ENCODE results near the gene ZNF710.
A peak's percentile ranks its signal among the peaks of the same experiment; 100 is the strongest.
"Not testable (repeated sequence)": the region's sequence is repeated elsewhere in the genome, so short reads cannot be mapped to it uniquely, and the experiment has no call there.

The ZNF710 gene

DNA sequence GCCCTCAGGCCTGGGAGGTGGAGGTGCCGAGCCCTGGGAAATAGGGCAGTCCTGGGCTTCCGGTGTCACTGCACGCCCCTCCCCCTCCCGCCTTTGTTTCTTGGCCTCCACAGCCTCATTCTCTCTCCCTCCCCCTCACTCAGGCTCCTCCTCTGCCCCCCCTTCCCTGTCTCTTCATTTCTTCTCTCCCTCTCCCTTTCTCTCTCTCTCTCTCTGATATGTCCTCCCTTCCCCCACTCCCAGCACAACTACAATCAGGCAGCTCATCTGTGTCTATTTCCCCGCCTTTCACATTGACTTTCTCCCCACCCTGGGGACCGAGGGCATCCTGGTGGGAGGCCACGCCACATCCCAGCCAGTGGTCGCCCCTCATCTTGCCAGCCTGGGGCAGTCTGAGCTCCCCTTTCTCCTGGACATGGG is 60.9 kb downstream of the ZNF710 start:
- DNase-seq (ENCODE audit: low read depth) = peak; percentile 33

DNA sequence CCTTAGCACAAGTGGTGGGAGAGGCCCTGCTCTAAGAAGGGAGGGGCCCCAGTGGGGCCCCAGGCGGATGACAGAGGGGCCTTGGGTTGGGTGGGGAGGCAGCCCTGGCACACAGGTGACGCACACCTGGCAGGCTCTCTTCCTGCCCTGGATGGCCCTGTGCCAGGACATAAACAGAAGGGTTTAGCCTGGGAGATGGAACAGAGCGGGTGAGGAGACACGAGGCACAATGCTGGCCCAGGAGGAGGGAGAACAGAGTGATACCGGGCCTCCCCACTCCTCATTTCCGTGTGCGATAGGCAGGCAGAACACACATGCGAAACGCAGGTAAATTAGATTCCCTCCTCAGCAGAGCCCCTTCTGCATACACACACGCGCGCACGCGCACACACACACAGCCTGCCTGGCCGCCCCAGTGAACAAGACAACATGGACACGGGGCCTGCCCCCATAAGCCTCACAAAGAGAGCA is 61.4 kb downstream of the ZNF710 start:
- no peak for DNase-seq (ENCODE audit: low read depth)

DNA sequence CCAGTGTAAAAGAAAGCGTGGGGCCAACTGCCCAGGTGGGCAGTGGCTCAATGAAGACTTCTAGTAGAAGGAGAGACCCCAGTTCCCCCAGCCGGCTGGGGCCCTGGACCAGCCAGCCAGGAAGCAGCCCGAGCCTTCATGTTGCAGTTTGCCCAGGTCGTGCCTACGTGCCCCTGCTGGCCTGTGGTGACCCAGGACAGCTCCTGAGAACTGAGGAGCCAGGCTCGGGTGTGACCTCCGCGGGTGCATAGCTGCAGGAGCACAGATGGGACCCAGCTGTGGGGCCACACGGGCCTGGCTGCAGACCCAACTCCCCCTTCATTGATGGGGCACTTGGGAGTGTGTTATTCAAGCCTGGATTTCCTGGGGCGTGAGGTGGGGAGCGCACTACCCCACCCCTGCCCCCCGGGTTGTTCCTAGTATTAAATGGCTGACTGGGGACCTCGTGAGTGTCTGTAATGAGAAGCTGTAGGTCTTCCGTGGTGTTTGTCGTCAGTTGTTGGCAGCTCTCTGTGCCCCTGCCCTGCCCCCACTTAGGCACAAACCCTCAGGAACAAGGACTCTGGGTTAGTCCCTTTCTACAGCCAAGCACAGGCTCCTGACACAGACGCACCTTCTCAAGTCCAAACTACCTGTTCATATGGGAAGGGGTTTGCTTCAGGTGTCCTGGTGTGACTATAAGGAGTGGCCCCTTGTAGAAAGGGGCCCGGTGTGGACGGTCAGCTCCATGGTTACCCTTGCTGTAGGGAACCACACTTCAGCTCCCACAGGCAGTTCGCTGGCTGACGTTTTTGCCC is 62.0 kb downstream of the ZNF710 start:
- DNase-seq (ENCODE audit: low read depth) = no peak

DNA sequence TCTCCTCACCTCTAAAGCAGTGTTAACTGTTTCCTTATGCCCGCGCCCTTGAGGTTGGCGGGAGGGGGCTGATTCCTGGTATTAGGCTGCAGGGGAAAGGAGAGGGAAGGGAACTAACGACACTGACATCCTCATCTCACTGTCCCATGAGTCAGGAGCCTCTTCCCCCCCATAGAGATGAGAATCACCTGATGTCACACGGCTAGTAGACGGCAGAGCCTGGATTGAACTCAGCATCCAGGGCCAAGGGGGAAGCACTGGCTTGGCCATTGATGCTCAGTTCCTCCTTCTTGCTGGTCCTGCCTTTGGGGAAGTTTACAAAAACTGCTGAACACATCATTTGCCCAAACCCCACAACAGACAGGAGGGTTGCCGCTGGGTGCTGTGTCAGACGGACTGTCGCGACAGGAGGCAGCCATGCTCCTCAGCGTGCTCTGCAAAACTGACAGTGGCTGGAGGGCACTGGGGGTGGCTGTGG is 62.7 kb downstream of the ZNF710 start:
- DNase-seq (ENCODE audit: low read depth) = no peak

DNA sequence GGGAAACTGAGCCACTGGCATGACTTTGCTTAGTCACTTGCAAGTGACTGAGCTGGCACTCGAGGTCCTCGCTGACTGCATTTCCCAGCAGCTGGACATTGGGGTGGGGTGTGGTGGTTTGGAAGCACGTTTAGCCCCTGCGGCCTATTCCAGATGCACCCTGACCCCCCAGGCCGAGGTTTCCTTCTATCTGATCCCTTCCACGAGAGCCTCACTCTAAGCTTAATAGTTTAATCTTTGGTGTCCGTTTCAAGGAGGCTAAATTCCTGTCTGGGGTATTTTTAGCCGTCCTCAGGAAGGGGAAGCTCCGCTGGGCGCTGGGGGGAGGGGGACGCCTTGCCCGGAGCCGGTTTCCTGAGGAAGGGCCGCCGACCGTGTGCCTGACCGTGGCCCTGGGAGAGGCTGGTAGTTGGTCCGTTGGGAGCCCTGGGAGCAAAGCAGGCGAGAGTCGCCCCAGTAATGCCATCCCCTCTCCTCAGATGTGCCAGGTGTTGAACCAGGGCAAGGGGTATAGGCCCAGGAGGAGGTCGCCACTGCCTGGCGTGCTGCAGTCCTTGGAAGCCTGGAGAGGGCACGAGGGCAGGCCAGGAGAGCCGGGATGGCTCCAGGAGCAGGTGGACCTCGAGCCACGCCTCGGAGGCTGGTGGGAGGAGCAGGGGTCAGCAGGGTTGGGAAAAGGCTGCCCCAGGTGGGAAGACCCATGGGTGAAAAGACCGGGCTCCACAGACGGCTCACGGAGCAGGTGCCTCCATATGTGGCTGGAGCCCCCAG is 64.0 kb downstream of the ZNF710 start:
- DNase-seq (ENCODE audit: low read depth) = no peak

DNA sequence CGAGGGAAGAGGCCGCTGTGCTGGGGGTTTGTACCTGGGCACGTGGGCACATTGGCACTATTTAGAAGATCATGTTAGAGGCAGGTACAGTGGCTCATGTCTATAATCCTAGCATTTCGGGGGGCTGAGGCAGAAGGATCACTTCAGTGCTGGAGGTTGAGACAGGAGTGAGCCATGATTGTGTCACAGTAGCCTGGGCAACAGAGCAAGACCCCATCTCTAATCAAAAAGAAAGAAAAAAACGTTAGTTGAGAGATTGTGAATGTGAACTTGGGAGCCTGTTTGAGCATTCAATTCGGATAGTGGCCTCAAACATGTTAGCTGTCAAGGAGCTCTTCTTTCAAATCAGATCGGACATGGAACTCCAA is 64.5 kb downstream of the ZNF710 start:
- no peak for DNase-seq (ENCODE audit: low read depth)

DNA sequence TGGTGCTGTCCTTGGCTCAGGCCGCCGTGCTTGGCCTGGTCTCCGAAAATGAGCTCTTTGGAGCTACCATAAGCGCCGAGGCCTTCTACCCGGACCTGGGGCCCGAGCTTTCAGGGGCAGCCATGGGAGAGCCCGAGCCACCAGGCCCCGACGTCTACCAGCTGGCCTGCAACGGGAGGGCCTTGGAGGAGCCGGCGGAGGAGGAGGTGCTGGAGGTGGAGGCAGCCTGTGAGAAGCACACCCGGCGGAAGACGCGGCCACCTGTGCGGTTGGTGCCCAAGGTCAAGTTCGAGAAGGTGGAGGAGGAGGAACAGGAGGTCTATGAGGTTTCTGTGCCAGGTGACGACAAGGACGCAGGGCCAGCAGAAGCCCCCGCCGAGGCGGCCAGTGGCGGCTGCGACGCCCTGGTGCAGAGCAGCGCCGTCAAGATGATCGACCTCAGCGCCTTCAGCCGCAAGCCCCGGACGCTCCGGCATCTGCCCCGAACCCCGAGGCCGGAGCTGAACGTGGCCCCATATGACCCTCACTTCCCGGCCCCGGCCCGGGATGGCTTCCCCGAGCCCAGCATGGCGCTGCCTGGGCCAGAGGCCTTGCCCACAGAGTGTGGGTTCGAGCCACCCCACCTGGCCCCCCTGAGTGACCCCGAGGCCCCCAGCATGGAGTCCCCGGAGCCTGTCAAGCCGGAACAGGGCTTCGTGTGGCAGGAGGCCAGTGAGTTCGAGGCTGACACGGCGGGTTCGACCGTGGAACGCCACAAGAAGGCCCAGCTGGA is 66.2 kb downstream of the ZNF710 start:
- no peak for DNase-seq (ENCODE audit: low read depth)

DNA sequence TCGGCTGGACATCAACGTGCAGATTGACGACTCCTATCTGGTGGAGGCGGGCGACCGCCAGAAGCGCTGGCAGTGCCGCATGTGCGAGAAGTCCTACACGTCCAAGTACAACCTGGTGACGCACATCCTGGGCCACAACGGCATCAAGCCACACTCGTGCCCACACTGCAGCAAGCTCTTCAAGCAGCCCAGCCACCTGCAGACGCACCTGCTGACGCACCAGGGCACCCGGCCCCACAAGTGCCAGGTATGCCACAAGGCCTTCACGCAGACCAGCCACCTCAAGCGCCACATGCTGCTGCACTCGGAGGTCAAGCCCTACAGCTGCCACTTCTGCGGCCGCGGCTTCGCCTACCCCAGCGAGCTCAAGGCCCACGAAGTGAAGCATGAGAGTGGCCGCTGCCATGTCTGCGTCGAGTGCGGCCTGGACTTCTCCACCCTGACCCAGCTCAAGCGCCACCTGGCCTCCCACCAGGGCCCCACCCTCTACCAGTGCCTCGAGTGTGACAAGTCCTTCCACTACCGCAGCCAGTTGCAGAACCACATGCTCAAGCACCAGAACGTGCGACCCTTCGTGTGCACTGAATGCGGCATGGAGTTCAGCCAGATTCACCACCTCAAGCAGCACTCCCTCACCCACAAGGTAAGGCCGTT is 67.0 kb downstream of the ZNF710 start:
- DNase-seq (ENCODE audit: low read depth) = no peak

DNA sequence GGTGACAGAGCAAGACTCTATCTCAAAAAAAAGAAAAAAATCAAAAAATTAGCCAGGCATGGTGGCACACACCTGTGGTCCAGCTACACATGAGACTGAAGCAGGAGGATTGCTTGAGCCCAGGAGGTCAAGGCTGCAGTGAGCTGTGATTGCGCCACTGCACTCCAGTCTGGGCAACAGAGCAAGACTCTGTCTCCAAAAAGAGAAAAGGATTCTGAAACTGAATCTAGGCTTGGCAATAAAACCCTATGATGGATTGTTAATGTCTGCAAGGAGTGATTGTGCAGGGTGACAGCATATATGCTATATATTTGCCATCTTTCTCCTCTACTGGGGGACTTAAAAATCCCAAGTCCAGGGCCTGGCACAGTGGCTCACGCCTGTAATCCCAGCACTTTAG is 69.5 kb downstream of the ZNF710 start:
- DNase-seq (ENCODE audit: low read depth) = not testable (repeated sequence)

DNA sequence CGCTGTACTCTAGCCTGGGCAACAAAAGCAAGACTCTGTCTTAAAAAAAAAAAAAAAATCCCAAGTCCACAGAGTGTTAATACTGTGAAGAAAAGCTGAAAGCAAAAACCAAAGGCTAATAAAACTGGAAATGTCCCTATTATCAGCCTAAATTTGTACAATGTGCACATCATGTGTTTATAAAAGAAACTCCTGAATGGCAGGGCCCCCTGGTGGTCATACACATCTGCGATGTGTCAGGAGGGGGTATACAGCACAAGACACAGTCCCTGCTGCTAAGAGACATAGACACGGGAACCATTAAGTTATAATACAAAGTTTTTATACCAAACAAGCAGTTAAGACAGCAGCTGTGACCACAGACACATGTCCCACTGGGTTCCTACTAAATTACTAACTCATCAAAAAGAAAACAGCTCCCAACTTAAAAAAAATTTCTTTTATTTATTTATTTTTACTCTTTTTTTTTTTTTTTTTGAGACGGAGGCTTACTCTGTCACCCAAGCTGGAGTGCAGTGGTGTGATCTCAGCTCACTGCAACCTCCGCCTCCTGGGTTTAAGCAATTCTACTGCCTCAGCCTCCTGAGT is 70.2 kb downstream of the ZNF710 start:
- peak; percentile 69 for DNase-seq (ENCODE audit: low read depth)

DNA sequence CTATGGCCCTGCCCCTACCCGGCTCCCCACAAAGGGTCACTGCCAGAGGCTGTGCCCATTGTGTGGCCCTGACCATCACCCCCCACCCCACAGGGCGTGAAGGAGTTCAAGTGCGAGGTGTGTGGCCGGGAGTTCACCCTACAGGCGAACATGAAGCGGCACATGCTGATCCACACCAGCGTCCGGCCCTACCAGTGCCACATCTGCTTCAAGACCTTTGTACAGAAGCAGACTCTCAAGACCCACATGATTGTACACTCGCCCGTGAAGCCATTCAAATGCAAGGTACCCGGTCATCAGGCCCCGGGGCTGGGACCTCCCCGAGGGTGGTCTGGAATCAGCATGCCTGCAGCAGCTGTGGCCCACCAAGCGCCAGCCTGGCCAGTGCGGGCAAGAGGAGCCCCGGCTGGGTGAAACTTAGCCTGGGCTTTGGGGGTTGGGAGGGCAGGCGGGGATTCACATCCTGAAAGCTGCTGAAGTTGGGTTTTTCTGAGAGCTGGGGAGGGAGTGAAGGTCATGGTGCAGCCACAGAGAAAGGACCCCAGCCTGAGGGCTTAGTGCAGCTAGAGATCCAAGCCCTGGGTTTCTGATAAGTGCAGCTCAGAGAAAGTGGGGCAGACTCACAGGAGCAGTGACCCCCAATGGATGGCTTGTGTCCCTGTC is 72.0 kb downstream of the ZNF710 start:
- DNase-seq (ENCODE audit: low read depth) = no peak

DNA sequence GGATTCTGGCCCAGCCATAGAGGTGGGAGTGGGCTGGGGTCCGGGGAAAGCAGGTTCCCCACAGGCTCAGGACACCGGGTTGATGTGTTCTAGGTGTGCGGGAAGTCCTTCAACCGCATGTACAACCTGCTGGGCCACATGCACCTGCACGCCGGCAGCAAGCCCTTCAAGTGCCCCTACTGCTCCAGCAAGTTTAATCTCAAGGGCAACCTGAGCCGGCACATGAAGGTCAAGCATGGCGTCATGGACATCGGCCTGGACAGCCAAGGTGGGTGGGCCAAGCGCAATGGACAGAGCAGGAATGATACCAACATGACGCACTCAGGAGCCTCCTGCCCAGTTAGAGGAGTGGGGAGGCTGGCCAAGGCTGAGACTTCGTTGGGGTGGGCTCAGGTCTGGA is 72.9 kb downstream of the ZNF710 start:
- no peak for DNase-seq (ENCODE audit: low read depth)

DNA sequence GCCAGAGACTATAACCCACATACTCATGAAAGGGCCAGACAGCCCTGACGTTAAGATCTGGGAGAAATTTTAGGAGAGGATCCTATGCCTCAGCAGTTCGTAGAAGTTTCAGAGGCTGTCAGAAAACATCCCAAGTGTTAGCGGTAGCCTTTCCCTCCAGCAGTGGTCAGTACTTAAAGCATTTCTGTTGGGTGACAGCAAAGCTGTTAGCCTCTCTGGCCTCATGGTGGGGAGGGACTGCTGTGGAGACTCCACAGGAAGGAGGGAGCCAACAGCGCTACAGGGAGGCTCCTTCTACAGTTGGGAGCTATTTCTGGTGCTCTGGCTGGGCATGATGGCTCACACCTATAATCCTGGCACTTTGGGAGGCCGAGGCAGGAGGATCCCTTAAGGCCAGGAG is 73.8 kb downstream of the ZNF710 start:
- no peak for DNase-seq (ENCODE audit: low read depth)

DNA sequence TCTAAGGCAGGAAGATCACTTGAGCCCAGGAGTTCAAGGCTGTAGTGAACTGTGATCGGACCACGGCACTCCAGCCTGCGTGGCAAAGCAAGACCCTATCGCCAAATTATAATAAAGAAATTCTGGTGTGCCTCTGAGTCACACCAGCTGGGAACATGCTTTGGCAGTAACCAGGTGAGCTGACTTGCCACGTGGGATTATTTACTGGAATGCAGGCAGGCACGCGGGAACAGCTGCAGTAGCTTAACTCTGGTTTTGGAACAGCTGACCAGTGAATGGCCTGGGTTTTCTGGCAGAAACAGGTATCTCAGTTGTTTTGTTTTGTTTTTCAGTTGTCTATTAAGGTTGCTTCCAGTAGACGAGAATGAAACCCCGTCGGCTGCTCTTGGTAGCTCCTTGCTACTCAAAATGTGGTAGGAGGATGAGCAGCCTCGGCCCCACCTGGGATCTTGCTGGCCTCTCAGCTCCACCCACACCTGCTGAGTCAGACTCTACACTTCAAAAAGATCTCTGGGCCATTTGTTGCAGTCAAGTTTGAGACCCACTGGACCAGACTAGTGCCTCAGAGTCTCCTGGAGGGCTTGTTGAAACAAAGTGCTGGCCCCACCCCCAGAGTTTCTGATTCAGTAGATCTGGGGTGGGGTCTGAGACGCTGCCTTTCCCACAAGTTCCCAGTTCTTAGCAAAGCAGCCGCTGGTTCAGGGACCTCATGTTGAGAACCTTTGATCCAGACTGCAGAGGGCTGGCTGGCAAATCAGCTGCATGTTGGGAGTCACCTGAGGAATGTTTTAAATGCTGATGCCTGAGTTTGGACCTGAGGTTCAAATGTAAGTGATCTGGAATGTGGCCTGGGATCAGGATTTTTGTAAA is 74.5 kb downstream of the ZNF710 start:
- no peak for DNase-seq (ENCODE audit: low read depth)

DNA sequence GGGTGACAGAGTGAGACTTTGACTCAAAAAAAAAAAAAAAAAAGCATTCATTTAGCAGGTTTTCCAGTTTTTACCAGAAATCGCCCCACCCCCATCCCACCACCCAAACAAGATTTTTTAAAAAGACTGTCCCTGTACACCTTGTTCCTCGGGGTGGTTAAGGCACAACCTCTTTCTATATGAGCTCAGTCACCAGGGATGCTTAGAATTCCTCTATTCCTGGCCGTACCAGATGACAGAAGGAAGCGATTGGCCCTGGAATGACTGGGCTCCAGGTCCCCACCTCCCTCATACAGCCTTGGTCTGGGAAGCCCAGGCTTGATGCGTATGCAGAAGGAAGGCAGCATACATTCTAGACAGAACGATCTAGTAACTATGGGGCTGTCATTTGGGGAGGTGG is 75.6 kb downstream of the ZNF710 start:
- no peak for DNase-seq (ENCODE audit: low read depth)

DNA sequence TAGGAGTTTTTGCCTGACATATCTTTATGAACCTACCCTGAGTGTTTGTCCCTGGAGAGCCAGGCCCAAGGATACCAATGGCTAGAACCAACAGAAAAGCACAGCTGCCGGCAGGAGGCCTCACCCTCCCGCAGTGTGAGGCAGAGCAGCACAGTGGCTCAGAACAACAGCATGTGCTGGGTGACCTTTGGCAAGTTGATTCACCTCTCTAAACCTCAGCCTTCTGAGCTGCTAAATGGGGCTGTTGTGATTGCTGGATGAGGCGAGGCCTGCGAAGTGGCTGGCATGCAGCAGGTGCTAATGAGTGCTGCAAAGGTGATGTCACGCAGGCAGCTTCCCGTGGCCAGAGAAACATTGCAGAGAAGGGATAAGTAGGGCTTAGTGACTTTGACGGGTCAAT is 77.8 kb downstream of the ZNF710 start:
- no peak for DNase-seq (ENCODE audit: low read depth)

DNA sequence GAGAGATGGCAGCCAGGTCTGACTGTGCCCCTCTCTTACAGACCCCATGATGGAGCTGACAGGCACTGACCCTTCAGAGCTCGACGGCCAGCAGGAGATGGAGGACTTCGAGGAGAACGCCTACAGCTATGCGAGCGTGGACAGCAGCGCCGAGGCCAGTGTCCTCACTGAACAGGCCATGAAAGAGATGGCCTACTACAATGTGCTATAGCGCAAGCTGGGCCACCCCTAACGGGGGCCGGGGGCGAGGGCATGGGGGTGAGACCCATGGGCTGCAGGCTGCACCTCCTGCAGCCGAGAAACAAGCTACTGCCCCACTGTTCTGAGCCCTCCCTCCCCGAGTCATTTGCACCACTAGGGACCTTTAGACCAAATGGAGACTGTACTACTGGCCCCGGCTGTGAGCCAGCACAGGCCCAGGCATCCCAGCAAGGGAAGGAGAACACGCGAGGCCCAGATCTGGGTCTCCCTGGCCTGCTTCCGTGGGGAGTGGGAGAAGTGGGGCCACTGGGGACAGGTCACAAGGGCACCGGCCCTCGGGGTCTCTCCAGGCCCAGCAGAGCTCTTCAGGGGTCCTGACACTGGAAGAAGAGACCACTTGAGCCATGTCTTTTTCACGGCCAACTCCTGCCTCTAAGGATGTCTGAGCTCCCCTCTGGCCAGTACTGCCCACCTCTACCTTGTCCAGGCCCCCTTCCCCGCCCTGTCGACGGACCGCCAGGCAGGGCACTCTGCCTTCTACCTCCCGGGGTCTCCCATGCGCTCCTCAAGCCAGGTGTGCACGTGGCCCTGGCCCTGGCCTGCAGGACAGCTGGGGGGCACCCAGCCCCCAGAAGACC is 78.7 kb downstream of the ZNF710 start:
- DNase-seq (ENCODE audit: low read depth) = no peak

DNA sequence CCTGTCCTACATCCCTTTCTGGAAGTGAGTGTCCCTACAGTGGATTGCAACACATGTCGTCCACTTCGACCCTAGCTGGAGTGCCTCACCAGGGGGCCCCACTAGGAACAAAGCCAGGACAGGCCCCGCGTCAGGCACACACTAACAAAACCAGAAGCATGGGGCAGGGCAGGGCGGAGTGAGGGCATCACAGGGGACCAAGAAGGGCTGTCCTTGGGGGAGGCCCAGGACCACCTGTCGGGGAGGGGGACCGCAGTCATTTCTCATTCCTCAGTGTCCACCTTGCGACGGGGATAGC is 79.3 kb downstream of the ZNF710 start:
- DNase-seq (ENCODE audit: low read depth) = no peak

DNA sequence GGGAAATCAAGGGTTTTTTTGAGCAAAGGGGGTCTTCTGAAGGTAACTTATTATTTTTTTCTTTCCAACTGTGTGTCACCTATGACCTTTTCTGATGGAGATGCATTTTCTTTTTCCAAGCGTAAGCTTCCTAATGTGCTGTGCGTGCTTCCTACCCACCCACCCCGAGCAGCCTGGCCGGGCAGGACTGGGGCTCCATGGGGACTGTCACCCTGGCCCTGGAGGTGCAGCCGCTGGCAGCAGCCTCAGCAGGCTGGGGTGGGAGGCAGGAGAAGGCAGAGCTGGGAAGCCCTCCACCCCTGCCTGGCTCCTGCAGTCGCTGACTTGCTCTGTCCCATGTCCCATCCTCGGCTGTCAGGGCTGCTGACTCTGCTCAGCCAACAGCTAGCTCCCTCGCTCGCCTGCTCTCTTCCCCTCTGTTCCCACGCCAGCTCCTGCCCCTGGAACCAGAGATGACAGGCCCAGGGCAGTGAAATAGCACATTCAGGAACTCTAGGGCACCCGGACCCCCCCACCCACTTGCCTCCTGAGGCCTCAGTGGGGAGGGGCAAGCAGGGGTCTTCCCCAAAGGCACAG is 79.8 kb downstream of the ZNF710 start:
- no peak for DNase-seq (ENCODE audit: low read depth)
